ENCODE results near the gene NPDC1. TPM values are rescaled to one million over a fixed set of nuclear protein-coding genes. Genes with fewer than 3 reads are reported as not detected.
A peak's percentile ranks its signal among the peaks of the same experiment; 100 is the strongest.

The NPDC1 gene
- total and polyA plus RNA-seq, 2 experiments from 2014 or later = 43.1 to 121 TPM

- WGBS, 2 experiments (ENCODE audit: low coverage in 1 of 2, low lambda C conversion rate in 2 of 2, missing lambda C conversion rate in 2 of 2) = 59 to 65% methylated on average over 7 to 8 of the region's 8 CpGs
- Histone ChIP-seq H3K4me2 (ENCODE audit: unreplicated experiment) (peak overlapping the region; percentile 57), H3F3A (ENCODE audit: insufficient read depth) (peaks cover 28% of the 10 kb centered on the region), H3K36me3 (ENCODE audit: low read depth) (0 out of 2 replicates have a peak, but pooled peaks cover 2% of the 10 kb centered on the region), H3K4me3 (no peak overlapping the region), H3K27me3 (replicated peaks; ENCODE audit: insufficient read depth) (no peaks in the 10 kb centered on the region), H3K4me1 (ENCODE audit: insufficient read depth) (peaks cover 30% of the 10 kb centered on the region), H3K9ac (0 out of 2 replicates have a peak overlapping the region, but pooled peaks have one; percentile 21), H3K27ac (peak overlapping the region; percentile 80), H3K9me2 (ENCODE audit: insufficient read depth) (no peaks in the 10 kb centered on the region), H2AFZ (no peak overlapping the region), H3K79me2 (ENCODE audit: insufficient read depth) (peaks cover 14% of the 10 kb centered on the region), H4K20me1 (ENCODE audit: insufficient read depth) (no peaks in the 10 kb centered on the region), H3K9me3 (ENCODE audit: low read depth) (no peaks in the 10 kb centered on the region)
- DNase-seq = peak; percentile 5
- no peak for TF ChIP-seq EZH2phosphoT487 (IDR thresholded peaks at IDR 0.05; ENCODE audit: insufficient read depth, low read depth)
- TF ChIP-seq EZH2 (IDR thresholded peaks at IDR 0.05; ENCODE audit: insufficient read depth, poor library complexity, severe bottlenecking) = no peak
- in situ Hi-C loops (cut with MboI) = no loop called here
Measured at GRCh38 chr9:137082925-137083290, 36.9 kb upstream of the NPDC1 start.

DNA sequence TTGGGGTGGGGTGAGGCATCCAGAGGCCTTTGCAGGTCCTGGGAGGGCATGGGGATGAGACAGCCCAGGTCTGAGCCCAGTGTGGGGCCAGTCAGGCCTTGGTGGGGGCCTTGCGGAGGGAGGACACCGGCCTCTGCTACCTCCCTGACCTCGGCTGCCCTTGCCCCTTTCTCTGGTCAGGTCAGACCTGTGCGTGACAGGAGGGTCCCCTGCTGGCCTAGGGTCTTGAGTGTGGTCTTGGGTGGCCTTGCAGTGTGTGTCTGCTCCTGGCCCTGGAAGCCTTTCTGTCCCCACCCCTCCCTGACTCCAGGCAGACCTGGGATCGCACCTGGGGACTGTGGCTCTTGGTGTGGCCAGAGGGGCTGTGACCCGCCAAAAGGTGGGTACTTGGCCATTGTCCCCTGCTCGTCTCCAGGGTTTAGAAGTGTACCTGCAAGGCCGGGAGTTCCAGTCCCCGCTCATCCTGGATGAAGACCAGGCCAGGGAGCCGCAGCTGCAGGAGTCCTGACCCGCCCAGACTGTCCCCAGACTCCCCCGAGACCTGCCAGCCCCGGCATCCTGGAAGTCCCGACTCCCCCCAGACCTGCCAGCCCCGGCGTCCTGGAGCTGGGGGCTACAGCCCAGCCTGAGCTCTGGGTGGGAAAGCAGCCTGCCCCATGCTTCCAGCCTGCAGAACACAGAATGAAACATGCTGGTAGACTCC lies 36.4 kb upstream of the NPDC1 start:
- Histone ChIP-seq H2AFZ (no peak overlapping the region), H3K27ac (peak overlapping the region; percentile 80; the same call in 1 of the 2 replicates), H3K9me3 (ENCODE audit: low read depth) (no peaks in the 10 kb centered on the region), H3K27me3 (replicated peaks; ENCODE audit: insufficient read depth) (no peaks in the 10 kb centered on the region), H3K9ac (no peak overlapping the region), H3K4me3 (no peak overlapping the region), H4K20me1 (ENCODE audit: insufficient read depth) (no peaks in the 10 kb centered on the region), H3K36me3 (ENCODE audit: low read depth) (0 out of 2 replicates have a peak, but pooled peaks cover 2% of the 10 kb centered on the region), H3K79me2 (ENCODE audit: insufficient read depth) (peaks cover 9% of the 10 kb centered on the region), H3K9me2 (ENCODE audit: insufficient read depth) (no peaks in the 10 kb centered on the region), H3K4me2 (ENCODE audit: unreplicated experiment) (peak overlapping the region; percentile 57), H3K4me1 (ENCODE audit: insufficient read depth) (peaks cover 26% of the 10 kb centered on the region), H3F3A (ENCODE audit: insufficient read depth) (peaks cover 28% of the 10 kb centered on the region)
- in situ Hi-C loops (cut with MboI) = no loop called here
- TF ChIP-seq EZH2 (IDR thresholded peaks at IDR 0.05; ENCODE audit: insufficient read depth, poor library complexity, severe bottlenecking) (no peak), EZH2phosphoT487 (IDR thresholded peaks at IDR 0.05; ENCODE audit: insufficient read depth, low read depth) (no peak)
- no peak for DNase-seq
- 95% methylated on average over 13 to 16 of the region's 16 CpGs for WGBS, 2 experiments (ENCODE audit: low coverage in 1 of 2, low lambda C conversion rate in 2 of 2, missing lambda C conversion rate in 2 of 2)

DNA sequence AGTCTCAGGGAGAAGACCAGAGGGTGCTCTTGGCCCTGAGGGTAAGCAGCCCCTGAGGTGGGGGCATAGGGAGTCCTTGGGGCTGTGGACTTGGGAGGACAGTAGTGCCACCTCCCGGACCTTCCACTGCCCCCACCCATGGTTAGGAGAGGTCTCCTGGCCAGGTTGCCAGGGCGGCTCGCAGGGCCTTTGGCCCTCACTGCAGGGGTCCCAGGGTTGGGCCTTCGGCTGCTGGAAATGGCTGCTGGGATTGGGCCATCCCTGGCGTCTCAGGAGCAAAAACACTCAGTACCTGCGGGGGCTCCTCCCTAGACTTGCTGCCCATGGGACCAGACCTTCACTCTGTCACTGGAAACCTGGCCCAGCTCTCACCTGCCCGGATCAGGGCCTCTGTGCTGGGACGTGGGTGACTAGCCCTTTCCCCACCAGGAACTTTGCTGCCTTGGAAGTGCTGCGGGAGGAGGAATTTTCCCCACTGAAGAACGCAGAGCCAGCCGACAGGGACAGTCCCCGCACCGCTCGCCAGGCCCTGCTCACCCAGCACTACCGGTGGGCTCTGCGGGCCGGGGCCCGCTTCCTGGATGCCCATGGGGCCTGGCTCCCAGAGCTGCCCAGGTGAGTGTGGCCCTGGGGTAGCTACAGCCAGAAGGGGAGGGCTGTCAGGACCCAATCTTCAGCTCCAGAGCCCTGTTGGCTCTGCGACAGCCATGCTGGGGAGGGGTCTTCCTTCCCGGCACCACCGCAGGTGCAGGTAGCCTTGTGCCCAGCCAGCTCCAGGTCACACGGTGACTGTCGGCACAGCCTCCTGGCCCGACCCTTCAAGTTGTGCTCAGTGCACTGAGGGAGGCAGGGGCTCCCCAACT lies 34.5 kb upstream of the NPDC1 start:
- Histone ChIP-seq H3K36me3 (ENCODE audit: low read depth) (0 out of 2 replicates have a peak, but pooled peaks cover 2% of the 10 kb centered on the region), H4K20me1 (ENCODE audit: insufficient read depth) (no peaks in the 10 kb centered on the region), H3K27ac (no peak overlapping the region), H3K9ac (no peak overlapping the region), H3F3A (ENCODE audit: insufficient read depth) (peaks cover 29% of the 10 kb centered on the region), H3K4me3 (no peak overlapping the region), H2AFZ (no peak overlapping the region), H3K79me2 (ENCODE audit: insufficient read depth) (peaks cover 6% of the 10 kb centered on the region; the same call in 1 of the 2 replicates), H3K4me1 (ENCODE audit: insufficient read depth) (peaks cover 23% of the 10 kb centered on the region), H3K4me2 (ENCODE audit: unreplicated experiment) (no peak overlapping the region), H3K9me3 (ENCODE audit: low read depth) (no peaks in the 10 kb centered on the region), H3K27me3 (replicated peaks; ENCODE audit: insufficient read depth) (no peaks in the 10 kb centered on the region), H3K9me2 (ENCODE audit: insufficient read depth) (no peaks in the 10 kb centered on the region)
- no peak for DNase-seq
- 95 to 96% methylated on average over 23 of the region's 24 CpGs for WGBS, 2 experiments (ENCODE audit: low coverage in 1 of 2, low lambda C conversion rate in 2 of 2, missing lambda C conversion rate in 2 of 2)
- in situ Hi-C loops (cut with MboI) = no loop called here
- no peak for TF ChIP-seq EZH2 (IDR thresholded peaks at IDR 0.05; ENCODE audit: insufficient read depth, poor library complexity, severe bottlenecking)
- TF ChIP-seq EZH2phosphoT487 (IDR thresholded peaks at IDR 0.05; ENCODE audit: insufficient read depth, low read depth) = no peak

DNA sequence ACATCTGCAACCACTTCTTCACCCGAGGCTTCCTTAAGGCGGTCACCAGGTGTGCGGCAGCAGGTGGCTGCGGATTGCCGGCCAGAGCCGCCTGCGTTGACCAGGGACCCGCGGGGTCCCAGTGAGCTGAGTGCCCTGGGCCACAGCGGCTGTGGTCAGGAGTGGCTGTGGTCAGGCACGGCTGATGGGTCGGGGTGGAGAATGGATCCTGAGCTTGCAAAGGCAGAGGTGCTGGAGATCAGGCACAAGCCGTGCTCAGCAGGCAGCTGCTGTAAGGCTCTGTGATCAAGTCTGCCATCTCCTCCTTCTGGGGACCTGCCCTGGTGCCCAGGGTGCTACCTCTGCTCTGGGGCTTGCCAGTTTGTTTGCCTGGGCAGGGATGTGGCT lies 33.4 kb upstream of the NPDC1 start:
- no peak for DNase-seq
- no peak overlapping the region for H3K4me2 ChIP-seq (ENCODE audit: unreplicated experiment)
- no peak overlapping the region for H3K9ac ChIP-seq
- TF ChIP-seq EZH2 (IDR thresholded peaks at IDR 0.05; ENCODE audit: insufficient read depth, poor library complexity, severe bottlenecking) = no peak
- TF ChIP-seq EZH2phosphoT487 (IDR thresholded peaks at IDR 0.05; ENCODE audit: insufficient read depth, low read depth) = no peak
- WGBS, 2 experiments (ENCODE audit: low coverage in 1 of 2, low lambda C conversion rate in 2 of 2, missing lambda C conversion rate in 2 of 2) = 91 to 92% methylated on average over 13 of the region's 13 CpGs
- in situ Hi-C loops (cut with MboI) = no loop called here
- H3F3A ChIP-seq (ENCODE audit: insufficient read depth) = peaks cover 22% of the 10 kb centered on the region
- H3K4me1 ChIP-seq (ENCODE audit: insufficient read depth) = peaks cover 16% of the 10 kb centered on the region
- no peak overlapping the region for H3K4me3 ChIP-seq
- H3K79me2 ChIP-seq (ENCODE audit: insufficient read depth) = peaks cover 6% of the 10 kb centered on the region; the same call in 1 of the 2 replicates
- H3K27ac ChIP-seq = no peak overlapping the region
- no peaks in the 10 kb centered on the region for H3K27me3 ChIP-seq (replicated peaks; ENCODE audit: insufficient read depth)
- no peaks in the 10 kb centered on the region for H4K20me1 ChIP-seq (ENCODE audit: insufficient read depth)
- H3K9me3 ChIP-seq (ENCODE audit: low read depth) = no peaks in the 10 kb centered on the region
- H3K36me3 ChIP-seq (ENCODE audit: low read depth) = 0 out of 2 replicates have a peak, but pooled peaks cover 2% of the 10 kb centered on the region
- no peak overlapping the region for H2AFZ ChIP-seq
- no peaks in the 10 kb centered on the region for H3K9me2 ChIP-seq (ENCODE audit: insufficient read depth)
